Kasumi-1 (cell line): ENCODE data around the gene ATP1A3.
"Not testable (repeated sequence)": the region's sequence is repeated elsewhere in the genome, so short reads cannot be mapped to it uniquely, and the experiment has no call there.

Source experiments
- DNase-seq, 2 experiments: peaks; one replicate each; lab custom pipeline; 2025; lab: John Stamatoyannopoulos, UW

The ATP1A3 gene

GRCh38 chr19:41947091-41947490 is 46.9 kb downstream of the ATP1A3 start:
- no peak for DNase-seq

GRCh38 chr19:41945135-41945766 is 48.8 kb downstream of the ATP1A3 start:
- DNase-seq: no peak

GRCh38 chr19:41944336-41944735 is 49.7 kb downstream of the ATP1A3 start:
- no peak for DNase-seq

DNA sequence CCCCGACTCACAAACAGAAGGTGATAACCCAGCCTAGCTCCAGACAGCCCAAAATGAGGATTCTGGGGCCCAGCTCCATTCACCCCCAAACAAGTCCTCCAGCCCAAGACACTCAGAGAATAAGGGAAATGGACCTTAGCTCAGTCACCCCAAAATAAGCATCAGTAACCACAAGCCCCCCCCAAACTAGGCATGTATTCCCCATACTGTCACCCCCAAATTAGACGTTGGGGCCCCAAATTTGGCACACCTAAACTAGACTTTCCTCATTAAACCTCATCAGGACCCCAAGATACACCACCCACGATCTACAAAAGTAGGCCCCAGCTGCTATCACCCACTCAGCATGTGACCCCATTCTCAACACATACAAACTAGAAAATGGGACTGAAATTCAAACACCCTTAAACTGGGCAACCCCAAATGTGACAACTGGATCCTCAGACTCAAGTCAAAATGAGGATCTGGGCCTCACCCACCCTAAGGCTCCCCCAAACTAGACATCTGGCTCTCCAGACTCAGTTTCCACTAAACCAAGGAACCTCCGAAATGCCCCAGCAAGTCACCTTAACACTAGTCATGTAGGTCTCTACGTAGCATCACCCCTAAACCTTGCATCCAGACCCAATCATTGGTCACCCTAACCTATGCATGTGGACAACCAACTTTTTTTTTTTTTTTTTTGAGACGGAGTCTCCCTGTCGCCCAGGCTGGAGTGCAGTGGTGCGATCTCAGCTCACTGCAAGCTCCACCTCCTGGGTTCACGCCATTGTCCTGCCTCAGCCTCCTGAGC is 52.4 kb downstream of the ATP1A3 start:
- no peak for DNase-seq

DNA sequence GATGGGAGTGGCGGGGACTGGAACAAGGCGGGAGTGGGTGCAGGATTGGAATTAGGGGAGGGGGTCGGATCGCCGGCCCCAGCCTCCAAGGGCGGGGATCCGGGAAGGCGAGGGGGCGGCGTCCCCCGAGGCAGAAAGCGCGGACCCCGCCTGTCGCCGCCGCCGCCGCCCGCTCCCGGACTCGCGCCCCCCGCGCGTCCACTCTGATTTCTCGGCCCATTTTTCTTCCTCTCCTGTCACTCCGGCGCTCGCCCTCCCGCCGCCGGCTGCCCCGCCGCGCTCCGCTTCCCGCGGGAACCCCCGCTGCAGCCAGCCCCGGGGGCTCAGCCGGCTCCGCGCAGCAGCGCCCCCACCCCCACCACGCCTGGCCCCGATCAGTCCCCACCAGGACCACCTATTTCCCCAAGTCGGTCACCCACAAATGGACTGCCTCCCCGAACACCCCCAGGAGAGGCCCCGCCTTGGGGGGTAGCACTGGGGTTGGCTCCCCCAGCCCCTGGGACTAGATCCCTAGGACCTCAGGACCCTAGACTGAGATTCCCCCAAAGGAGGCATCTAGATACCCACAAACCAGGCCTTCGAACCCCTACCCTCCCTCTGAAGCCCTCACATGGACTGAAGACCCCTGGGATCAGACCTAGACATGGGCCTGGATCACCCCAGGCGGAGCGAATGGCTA is 53.2 kb downstream of the ATP1A3 start:
- DNase-seq: no peak

DNA sequence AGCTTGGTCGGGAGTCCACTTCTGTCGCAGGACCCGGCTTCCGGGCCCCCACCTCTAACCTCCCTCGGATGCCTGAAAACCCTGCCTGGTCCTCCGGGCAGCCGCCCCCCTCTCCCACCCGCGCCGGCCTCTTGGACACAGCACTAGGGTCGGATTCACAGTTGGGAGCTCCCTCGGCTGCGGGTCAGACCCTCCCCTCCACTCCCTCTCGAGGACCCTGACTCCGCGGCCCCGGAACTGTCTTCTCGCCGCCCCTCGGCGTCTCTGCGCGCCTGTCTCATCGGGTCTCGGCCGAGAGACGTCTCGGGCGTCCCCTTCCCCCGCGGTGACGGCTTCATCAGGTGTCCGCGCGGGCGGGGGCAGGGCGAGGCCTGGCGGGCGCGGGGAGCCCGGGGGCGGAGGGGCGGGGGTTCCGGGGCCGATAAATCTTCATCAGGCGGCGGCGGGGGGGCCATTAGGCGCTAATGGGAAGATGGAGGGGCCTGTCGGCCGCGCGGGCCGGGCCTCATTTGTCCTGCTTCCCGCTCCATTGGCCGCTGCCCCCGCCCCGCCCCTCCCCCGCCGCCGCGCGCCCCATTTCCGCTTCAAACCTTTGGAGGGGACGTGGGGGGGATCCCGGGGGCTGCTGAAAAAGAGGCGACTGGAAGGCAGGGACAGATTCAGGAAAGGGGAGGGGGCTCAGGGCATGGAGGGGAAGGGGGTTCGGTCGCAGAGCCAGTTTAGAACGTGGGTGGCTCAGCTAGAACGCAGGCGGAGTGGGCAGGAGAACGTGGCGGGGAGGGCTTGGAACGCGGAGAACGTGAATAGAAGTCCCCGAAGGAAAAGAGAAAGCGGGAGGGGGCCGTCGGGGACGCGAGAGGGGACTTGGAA is 53.9 kb downstream of the ATP1A3 start:
- no peak for DNase-seq

GRCh38 chr19:41939209-41939608 is 54.8 kb downstream of the ATP1A3 start:
- DNase-seq: not testable (repeated sequence)

DNA sequence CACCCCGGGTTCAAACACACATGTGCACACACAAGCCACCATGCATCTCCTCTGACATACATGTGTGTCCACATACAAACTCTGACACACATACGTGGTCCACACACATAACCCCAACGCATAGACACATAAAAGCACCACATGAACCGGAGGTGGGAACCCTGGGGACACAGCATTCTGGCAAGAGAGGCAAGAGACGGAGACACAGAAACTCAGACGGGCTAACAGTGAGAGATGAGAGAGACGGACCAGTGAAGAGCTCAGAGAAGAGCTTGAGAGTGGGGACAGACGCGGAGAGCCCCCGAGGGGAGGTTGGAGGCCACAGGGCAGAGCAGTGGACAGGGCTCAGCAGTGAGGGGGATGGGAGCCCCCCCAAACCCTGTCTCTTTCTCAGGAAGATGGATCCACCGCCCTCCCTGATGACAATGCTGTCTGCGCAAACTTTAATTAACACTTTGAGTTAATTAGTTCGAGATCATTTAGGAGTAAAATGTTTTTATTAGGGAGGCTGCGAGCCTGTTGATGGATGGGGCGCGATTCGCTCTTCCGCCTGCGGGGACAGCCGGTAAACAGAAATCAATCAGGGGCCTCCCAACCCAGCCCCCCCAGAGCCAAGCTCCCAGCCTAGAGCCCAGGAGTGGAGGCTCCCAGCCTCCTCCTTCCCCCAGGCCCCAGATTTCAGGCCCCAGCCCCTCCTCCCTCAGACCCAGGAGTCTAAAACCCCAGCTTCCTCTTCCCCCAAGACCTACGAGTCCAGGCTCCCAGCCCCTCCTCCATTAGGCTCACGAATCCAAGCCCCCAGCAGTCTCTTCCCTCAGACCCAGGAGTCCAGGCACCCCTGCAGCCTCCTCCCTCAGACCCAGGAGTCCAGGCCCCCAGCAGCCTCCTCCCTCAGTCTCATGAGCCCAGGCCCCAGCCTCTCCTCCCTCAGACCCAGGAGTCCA is 56.2 kb downstream of the ATP1A3 start:
- DNase-seq: peak in 1 of 2 experiments; percentile 22

GRCh38 chr19:41936961-41937360 is 57.1 kb downstream of the ATP1A3 start:
- DNase-seq: no peak

DNA sequence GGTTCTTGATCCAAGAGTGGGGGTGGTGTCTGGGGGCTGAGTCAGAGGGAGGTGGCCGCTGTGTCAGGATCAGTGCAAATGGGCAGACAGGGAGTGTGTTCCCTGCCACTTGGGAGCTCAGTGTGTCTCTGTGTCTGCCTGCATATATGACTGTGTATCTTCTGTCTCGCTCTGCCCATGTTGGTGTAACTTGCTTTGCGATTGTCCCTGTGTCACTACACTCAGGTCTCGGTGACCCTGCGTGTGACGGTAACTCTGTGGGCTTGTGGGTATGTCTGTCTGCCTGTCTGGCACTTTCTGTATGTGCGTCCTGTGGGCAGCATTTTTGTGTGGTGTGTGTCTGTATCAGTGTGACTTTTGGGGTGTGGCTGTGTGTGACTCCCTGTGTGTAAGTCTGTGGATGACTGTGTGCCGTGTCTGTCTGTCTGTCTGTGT is 57.6 kb downstream of the ATP1A3 start:
- no peak for DNase-seq

DNA sequence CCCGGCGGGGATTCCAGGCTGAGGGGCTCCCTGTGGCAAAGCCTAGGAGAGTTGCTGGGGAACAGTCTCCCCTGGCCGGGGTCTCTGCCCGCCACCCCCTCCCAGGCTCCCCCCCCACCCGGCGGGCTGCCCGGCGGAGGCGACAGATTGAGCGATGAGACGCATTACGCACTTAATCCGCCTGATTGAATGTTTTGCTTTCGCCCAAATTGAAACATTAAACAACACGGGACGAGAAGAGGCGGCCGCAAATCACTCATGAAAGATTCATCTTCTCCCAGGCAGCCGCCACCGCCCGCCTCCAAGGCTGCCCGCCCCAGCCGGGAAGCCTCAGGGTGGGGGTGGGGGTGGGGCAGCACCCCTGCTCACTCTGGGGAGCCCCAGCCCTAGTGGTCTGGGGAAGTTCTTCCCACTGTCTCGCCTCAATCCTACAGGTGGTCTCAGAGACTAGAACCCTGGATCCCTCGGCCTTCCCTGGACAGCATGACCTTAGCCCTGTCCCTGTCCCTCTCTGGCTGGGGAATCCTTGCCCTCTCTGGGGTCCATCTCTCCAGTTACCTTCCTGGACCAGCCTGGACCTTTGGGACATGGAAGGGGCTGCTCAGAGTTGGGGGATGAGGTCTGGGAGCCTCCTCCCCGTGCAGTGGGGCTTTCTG is 58.1 kb downstream of the ATP1A3 start:
- no peak for DNase-seq

DNA sequence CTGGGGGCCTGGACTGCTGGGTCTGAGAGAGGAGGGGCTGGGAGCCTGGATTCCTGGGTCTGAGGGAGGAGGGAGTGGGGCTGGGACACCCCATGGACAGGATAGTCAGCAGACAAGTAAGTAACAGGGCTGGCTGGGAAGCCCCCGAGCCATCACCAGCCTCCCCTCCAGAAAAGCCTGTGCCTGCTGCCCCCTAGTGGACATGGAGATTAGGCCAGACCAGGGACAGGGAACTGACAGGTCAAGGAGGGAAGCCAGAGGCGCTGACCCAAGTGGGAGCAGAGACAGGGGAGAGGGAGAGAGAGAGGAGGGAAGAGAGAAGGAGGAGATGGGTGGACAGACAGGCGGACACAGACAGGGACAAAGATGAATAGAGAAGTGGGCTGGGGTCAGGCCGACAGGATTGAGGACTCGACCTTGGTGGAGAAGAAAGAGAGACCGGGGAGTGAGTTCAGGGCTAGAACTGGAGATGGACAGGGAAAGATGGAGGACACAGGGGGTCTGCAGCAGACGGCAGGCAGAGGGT is 59.1 kb downstream of the ATP1A3 start:
- peak; percentile 36 to 56 for DNase-seq

DNA sequence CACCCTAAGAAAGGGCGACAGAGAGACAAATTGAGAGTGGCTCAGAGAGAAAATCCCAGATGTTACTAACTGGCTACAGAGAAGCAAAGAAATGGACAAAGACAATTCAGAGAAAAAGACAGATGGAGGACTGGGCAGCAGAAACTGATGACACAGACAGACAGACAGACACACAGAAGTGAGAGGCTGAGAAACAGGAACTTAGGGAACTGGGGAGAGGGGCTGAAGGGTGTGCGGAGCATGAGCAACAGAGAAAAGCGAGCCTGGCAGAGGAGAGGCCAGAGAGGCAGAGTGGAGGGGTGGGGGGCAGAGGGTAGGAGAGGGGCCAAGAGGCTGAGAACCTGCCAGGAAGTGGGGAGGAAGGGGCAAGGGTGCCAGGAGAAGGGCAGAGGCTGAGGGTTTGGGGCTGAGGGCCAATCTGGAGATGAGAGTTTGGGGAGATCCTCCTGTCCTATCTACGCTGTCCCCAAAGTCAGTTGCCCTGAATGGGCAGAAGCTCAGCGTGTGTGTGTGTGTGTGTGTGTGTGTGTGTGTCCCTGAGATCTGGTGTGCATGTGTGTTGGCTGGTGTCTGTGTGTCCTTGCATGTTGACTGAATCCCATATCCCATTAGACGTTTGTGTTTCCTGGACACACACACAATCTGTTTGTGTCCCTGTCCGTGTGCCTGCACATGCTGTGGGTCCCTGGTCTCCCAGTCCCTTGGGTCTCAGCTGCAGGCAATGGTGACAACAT is 60.2 kb downstream of the ATP1A3 start:
- peak; percentile 18 to 53 for DNase-seq

- DNase-seq: no peak
Measured at GRCh38 chr19:41932720-41933332, 61.2 kb downstream of the ATP1A3 start.

DNA sequence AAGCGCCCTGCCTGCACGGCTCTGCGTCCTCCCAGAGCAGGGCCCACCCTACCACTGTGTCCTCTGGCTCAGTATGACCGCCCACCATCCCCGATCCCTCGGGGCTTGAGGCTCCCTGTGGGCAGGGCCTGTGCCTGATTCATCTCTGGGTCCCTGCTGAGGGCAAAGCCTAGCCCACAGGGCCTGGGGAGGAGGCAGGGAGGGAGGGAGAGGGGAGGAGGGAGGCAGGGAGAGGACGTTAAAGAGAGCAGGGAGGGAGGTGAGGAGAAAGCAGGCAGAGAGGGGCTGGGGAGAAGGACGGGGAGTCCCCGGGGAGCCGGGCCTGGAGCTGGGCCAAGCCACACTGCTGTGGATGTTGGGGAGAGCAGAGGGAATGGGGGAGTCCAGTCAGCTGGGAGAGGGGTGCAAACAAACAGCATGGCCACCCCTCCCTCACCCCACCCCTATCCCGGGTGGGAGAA is 61.7 kb downstream of the ATP1A3 start:
- no peak for DNase-seq

DNA sequence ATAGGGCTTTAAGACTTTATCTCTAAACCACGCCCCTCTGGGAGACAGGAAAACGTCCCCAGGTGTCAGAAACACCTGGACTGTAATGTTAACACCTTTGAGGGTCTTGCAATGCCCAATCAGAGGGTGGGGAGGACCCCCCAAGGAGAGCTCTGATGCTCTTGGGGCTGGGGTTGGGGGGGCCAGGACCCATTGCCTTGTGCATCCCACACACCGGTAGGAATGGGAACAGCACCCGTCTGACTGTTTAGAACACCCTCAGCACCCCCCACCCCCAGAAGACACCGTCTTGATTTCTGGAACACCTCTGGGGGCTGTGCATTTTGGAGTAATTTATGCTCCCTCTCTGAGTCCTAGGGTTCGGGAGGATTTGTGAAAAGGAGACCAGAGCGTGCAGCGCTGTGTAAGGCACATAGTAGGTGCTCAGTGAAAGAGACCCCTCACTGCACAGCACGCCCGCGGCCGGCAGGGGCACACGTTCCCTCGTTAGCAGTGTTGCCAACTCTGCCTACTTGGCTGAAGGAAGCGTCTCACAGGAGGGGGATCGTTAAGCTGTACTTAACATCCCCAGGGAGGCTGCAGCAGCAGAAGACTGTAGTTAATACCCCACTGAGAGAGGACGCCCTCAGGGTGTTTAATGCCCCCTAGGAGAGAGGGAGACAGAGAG is 63.0 kb downstream of the ATP1A3 start:
- no peak for DNase-seq

DNA sequence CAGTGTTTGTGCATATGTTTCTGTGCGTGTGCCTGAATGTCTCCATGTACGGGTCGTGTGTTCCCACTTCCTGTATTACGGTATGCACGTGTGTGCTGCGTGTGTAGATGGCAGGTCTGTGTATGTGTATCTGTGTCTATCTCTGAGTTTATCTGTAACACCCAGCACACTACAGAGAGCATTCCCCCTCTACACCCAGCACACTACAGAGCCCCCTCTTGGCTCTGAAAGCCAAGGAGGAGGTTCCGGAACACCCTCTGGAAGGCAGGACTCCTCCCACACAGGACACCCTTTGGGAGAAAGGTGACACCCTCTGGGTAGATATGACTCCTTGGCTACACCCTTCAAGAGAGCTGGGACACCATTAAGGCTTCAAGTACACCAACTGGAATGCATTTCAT is 63.7 kb downstream of the ATP1A3 start:
- DNase-seq: no peak

DNA sequence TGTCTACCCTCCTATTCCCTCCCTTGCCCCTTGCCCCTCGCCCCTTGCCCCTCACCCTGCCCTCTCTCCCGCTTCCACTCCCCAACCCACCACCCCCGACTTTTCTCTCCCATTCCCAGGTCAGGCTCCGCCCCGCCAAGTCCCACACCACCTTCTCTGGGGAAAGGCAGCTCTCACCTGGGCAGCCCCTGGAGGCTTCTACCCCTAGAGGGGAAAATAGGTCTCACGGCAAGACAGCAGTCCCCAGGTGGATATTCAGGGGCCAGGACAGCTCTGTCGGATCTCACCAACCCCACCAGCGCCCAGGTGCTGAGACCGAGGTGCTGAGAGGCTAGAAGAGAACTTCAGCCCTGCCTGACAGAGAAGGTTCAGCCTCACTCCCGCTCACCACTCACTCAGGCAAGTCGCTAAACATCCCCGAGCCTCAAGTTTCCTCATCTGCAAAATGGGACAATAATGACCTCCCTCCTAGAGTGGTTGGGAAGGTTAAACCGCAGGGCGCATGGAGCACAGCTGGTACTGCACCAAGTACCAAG is 64.4 kb downstream of the ATP1A3 start:
- no peak for DNase-seq
